Endothelial cell of umbilical vein (primary cell): ENCODE measurements around the gene TOLLIP. TPM values are rescaled to one million over a fixed set of nuclear protein-coding genes. Genes with fewer than 3 reads are reported as not detected.

Experiments used
- BruUV-seq: library from RNA; stranded (reverse); fragments of 400-500 nt; replicated peaks from 2 replicates; lab custom pipeline; 2021; lab: Mats Ljungman, UMichigan
- CTCF ChIA-PET: fragments of 300-600, 350-600 bp; sonication (Branson Sonifier 250); formaldehyde crosslinking; loops from one replicate; lab custom pipeline; 2021; ENCODE audit warnings: antibody characterized with exemption, inconsistent platforms; lab: Charles Lee
- POLR2A ChIA-PET: fragments of 300-600, 350-600 bp; sonication (Branson Sonifier 250); formaldehyde crosslinking; loops from one replicate; lab custom pipeline; 2021; ENCODE audit warnings: antibody characterized with exemption, inconsistent platforms; lab: Charles Lee
- DNase-seq: peaks from one replicate; pipeline ENCODE4 v3.0.0-alpha.2; 2011; ENCODE audit warnings: low read depth, low spot score
- FAIRE-seq: peaks from 2 replicates; lab custom pipeline; 2011; peaks lifted over from hg19 to GRCh38; lab: Jason Lieb, UNC
- H2AFZ ChIP-seq: 2 replicates; pipeline ENCODE4 v1.6.0; 2012; ENCODE audit warnings: low read depth, low read length, control low read depth, inconsistent platforms
- H3K27ac ChIP-seq: 2 replicates; pipeline ENCODE4 v1.5.1; 2011; ENCODE audit warnings: low read depth, mild to moderate bottlenecking, control low read depth, low read length, moderate library complexity; ENCODE audit not compliant: insufficient read depth
- H3K27me3 ChIP-seq, 2 experiments: 2 replicates each; pipeline versions ENCODE4 v1.6.0 to v1.6.1; 2011; ENCODE audit warnings: low read length in 2 of 2, mixed read lengths in 1 of 2; ENCODE audit not compliant: control insufficient read depth in 2 of 2, insufficient read depth in 2 of 2
- H3K36me3 ChIP-seq, 2 experiments: 2 replicates in 1 of 2; 3 replicates in 1 of 2; pipeline ENCODE4 v1.5.1; 2011; ENCODE audit warnings: low read length in 2 of 2, mild to moderate bottlenecking in 1 of 2, moderate library complexity in 1 of 2; ENCODE audit not compliant: control insufficient read depth in 2 of 2, insufficient read depth in 2 of 2; ENCODE audit errors: extremely low read depth in 1 of 2
- H3K4me1 ChIP-seq: 3 replicates; pipeline ENCODE4 v1.5.1; 2011; ENCODE audit warnings: mild to moderate bottlenecking, low read length; ENCODE audit not compliant: control insufficient read depth, insufficient read depth; ENCODE audit errors: extremely low read depth
- H3K4me2 ChIP-seq: 2 replicates; pipeline ENCODE4 v1.6.1; 2011; ENCODE audit warnings: low read length, control low read depth, mixed read lengths; ENCODE audit not compliant: insufficient read depth
- H3K4me3 ChIP-seq, 3 experiments: fragments of 200-600 bp in 1 of 3; sonication (generic), shearing (Covaris generic) in 1 of 3; replicated peaks in 1 of 3; 2 replicates each; pipeline ENCODE4 v1.5.1; 2011 to 2016; ENCODE audit warnings: control low read depth in 3 of 3, low read length in 3 of 3, mild to moderate bottlenecking in 2 of 3, inconsistent platforms in 1 of 3, low read depth in 1 of 3, moderate library complexity in 1 of 3; ENCODE audit not compliant: insufficient read depth in 1 of 3
- H3K79me2 ChIP-seq: 2 replicates; pipeline ENCODE4 v1.6.0; 2012; ENCODE audit warnings: low read length, inconsistent platforms; ENCODE audit not compliant: control insufficient read depth, insufficient read depth
- H3K9ac ChIP-seq: replicated peaks from 2 replicates; pipeline ENCODE3; 2011; ENCODE audit warnings: low read length, control low read depth; ENCODE audit not compliant: insufficient read depth; ENCODE audit errors: extremely low read depth
- H3K9me1 ChIP-seq: replicated peaks from 3 replicates; pipeline ENCODE4 v1.6.0; 2011; ENCODE audit warnings: mild to moderate bottlenecking, low read length; ENCODE audit not compliant: control insufficient read depth, insufficient read depth; ENCODE audit errors: extremely low read depth
- H3K9me3 ChIP-seq: replicated peaks from 2 replicates; pipeline ENCODE4 v1.5.1; 2012; ENCODE audit warnings: low read length, inconsistent platforms; ENCODE audit not compliant: control insufficient read depth, insufficient read depth
- H4K20me1 ChIP-seq: replicated peaks from 2 replicates; pipeline ENCODE3; 2011; ENCODE audit warnings: mild to moderate bottlenecking, low read length; ENCODE audit not compliant: control insufficient read depth, insufficient read depth; ENCODE audit errors: extremely low read depth
- EZH2 ChIP-seq: IDR thresholded peaks from 2 replicates; pipeline ENCODE4 v1.6.1; 2012; ENCODE audit warnings: borderline replicate concordance, low read depth, mild to moderate bottlenecking, moderate library complexity, low read length, inconsistent platforms; ENCODE audit not compliant: severe bottlenecking
- FOS ChIP-seq: IDR thresholded peaks from 2 replicates; pipeline ENCODE4 v1.6.1; 2011; ENCODE audit warnings: mild to moderate bottlenecking, low read length, moderate library complexity, borderline replicate concordance; ENCODE audit not compliant: insufficient read depth
- GATA2 ChIP-seq: IDR thresholded peaks from 2 replicates; pipeline ENCODE4 v1.7.0; 2011; ENCODE audit warnings: low read depth, mild to moderate bottlenecking, moderate library complexity, mixed read lengths, low read length; ENCODE audit not compliant: insufficient read length, insufficient read depth
- JUN ChIP-seq: IDR thresholded peaks from 2 replicates; pipeline ENCODE4 v1.6.1; 2011; ENCODE audit warnings: borderline replicate concordance, low read depth; ENCODE audit not compliant: insufficient read length, insufficient read depth
- MYC ChIP-seq: IDR thresholded peaks from one replicate; pipeline ENCODE4 v1.6.1; 2011; ENCODE audit warnings: mild to moderate bottlenecking, low read depth, low read length
- POLR2A ChIP-seq: IDR thresholded peaks from 2 replicates; pipeline ENCODE4 v1.6.1; 2012; ENCODE audit warnings: low read depth, mild to moderate bottlenecking, control low read depth, low read length
- POLR2AphosphoS5 ChIP-seq: IDR thresholded peaks from 2 replicates; pipeline ENCODE4 v1.6.1; 2012; ENCODE audit warnings: low read depth, mild to moderate bottlenecking, control low read depth, low read length, moderate library complexity; ENCODE audit not compliant: insufficient read depth
- dilution Hi-C: fragments of 300-500 bp; cut with MboI; formaldehyde crosslinking; loops from one replicate; pipeline ENCODE4 v1.15.0; 2019; ENCODE audit warnings: low sequenced_read_pairs; ENCODE audit not compliant: extremely low pct_ligation_motif_present
- intact Hi-C: fragments of 100-400 bp; cut with micrococcal nuclease; formaldehyde crosslinking; loops from one replicate; pipeline ENCODE4 v1.10.0; 2022
- polyA plus RNA-seq, 4 experiments: library from polyadenylated mRNA; depleted of rRNA in 3 of 4; stranded (reverse) in 3 of 4; unstranded in 1 of 4; fragments of >200 nt; gene quantifications; 2 replicates each; pipeline versions ENCODE4 v1.2.1 to v1.2.3, GENCODE V29; 2011 to 2012; ENCODE audit warnings: missing spikeins in 1 of 4
- total RNA-seq: library from RNA; stranded (reverse); gene quantifications from 2 replicates; pipeline ENCODE4 v1.2.3, GENCODE V29; 2021
- TF ChIP-seq, protein P1 (sequence below), 2 donors: IDR thresholded peaks; 1 replicate in 1 of 2; 2 replicates in 1 of 2; pipeline ENCODE4 v1.5.1; 2011; ENCODE audit warnings: low read length in 2 of 2, mild to moderate bottlenecking in 2 of 2, moderate library complexity in 2 of 2, control low read depth in 1 of 2, inconsistent platforms in 1 of 2, low read depth in 1 of 2; ENCODE audit not compliant: insufficient read depth in 1 of 2; ENCODE audit errors: extremely low read depth in 1 of 2
- TF ChIP-seq, protein P2 (sequence below): IDR thresholded peaks from 2 replicates; pipeline ENCODE4 v1.6.1; 2011; ENCODE audit not compliant: insufficient read depth, insufficient read length

TOLLIP gene
- total and polyA plus RNA-seq, 2 donors (not counting 3 experiments of a cell fraction or from before 2014, with no cell fraction given), result 49.6 to 64.8 TPM

DNA sequence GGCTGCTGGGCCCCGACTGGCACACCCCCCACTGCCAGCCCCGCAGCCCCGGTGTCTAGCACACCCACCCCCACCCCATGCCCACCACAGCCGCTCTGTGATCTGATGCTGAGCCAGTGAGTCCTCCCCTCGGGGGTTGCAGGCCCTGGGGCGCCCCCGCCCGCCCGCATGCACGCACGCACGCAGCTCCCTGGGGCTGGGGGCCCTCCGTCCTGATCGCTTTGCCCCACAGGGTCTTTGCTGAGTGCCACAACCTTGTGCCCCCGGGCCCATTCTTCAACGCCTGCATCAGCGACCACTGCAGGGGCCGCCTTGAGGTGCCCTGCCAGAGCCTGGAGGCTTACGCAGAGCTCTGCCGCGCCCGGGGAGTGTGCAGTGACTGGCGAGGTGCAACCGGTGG lies 54.3 kb downstream of the TOLLIP start:
- dilution Hi-C loops (no loop called here), intact Hi-C loops (no loop called here)
- Histone ChIP-seq H4K20me1 (no peaks in the 10 kb centered on the region), H3K27ac (no peak overlapping the region), H3K27me3 (no peaks in the 10 kb centered on the region), H3K9me1 (no peaks in the 10 kb centered on the region), H3K4me2 (no peak overlapping the region), H3K4me3 (no peak overlapping the region), H3K36me3 (no peaks in the 10 kb centered on the region), H3K9ac (no peak overlapping the region), H3K9me3 (no peaks in the 10 kb centered on the region), H3K79me2 (no peaks in the 10 kb centered on the region), H3K4me1 (no peaks in the 10 kb centered on the region), H2AFZ (no peak overlapping the region)
- CTCF ChIA-PET, result no interaction called here
- no TSS peak for BruUV-seq
- no peak for FAIRE-seq
- DNase-seq, result no peak
- TF ChIP-seq, protein P1, sequence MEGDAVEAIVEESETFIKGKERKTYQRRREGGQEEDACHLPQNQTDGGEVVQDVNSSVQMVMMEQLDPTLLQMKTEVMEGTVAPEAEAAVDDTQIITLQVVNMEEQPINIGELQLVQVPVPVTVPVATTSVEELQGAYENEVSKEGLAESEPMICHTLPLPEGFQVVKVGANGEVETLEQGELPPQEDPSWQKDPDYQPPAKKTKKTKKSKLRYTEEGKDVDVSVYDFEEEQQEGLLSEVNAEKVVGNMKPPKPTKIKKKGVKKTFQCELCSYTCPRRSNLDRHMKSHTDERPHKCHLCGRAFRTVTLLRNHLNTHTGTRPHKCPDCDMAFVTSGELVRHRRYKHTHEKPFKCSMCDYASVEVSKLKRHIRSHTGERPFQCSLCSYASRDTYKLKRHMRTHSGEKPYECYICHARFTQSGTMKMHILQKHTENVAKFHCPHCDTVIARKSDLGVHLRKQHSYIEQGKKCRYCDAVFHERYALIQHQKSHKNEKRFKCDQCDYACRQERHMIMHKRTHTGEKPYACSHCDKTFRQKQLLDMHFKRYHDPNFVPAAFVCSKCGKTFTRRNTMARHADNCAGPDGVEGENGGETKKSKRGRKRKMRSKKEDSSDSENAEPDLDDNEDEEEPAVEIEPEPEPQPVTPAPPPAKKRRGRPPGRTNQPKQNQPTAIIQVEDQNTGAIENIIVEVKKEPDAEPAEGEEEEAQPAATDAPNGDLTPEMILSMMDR (IDR thresholded peaks at IDR 0.05; ENCODE audit: extremely low read depth in 1 of 2, insufficient read depth in 1 of 2, low read depth in 1 of 2, low read length in 2 of 2), result no peak
- no peak for TF ChIP-seq FOS
- POLR2A ChIA-PET, result no interaction called here

DNA sequence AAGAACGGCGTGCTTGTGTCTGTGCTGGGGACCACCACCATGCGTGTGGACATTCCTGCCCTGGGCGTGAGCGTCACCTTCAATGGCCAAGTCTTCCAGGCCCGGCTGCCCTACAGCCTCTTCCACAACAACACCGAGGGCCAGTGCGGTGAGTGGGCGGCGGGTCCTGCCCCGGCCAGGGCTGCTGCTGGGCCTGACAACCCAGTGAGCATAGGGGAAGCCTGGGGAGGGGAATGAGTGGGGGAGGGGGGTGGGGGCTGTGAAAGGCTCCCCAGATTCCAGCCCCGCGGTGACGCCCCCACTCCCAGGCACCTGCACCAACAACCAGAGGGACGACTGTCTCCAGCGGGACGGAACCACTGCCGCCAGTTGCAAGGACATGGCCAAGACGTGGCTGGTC lies 54.7 kb downstream of the TOLLIP start:
- H3K79me2 ChIP-seq, result no peaks in the 10 kb centered on the region
- FAIRE-seq, result no peak
- no peak overlapping the region for H3K4me3 ChIP-seq
- ChIA-PET CTCF (no interaction called here), POLR2A (no interaction called here)
- intact Hi-C loops (no loop called here), dilution Hi-C loops (no loop called here)
- TF ChIP-seq, protein P1 (IDR thresholded peaks at IDR 0.05; ENCODE audit: extremely low read depth in 1 of 2, insufficient read depth in 1 of 2, low read depth in 1 of 2, low read length in 2 of 2), result no peak
- TF ChIP-seq EZH2 (no peak), FOS (no peak), JUN (no peak), POLR2AphosphoS5 (no peak), GATA2 (no peak), POLR2A (no peak), MYC (no peak)
- TF ChIP-seq, protein P2, sequence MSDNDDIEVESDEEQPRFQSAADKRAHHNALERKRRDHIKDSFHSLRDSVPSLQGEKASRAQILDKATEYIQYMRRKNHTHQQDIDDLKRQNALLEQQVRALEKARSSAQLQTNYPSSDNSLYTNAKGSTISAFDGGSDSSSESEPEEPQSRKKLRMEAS, result no peak
- H3K4me1 ChIP-seq, result no peaks in the 10 kb centered on the region
- no TSS peak for BruUV-seq
- no peak overlapping the region for H3K4me2 ChIP-seq
- H3K9me3 ChIP-seq, result no peaks in the 10 kb centered on the region
- H3K36me3 ChIP-seq, result no peaks in the 10 kb centered on the region
- H3K27me3 ChIP-seq, result no peaks in the 10 kb centered on the region
- no peaks in the 10 kb centered on the region for H3K9me1 ChIP-seq
- H3K9ac ChIP-seq, result no peak overlapping the region
- no peak overlapping the region for H2AFZ ChIP-seq
- H4K20me1 ChIP-seq, result no peaks in the 10 kb centered on the region
- no peak for DNase-seq
- H3K27ac ChIP-seq, result no peak overlapping the region
